NCI-H146 (cell line): Measurements from ENCODE around the gene COL6A3.
A peak's percentile ranks its signal among the peaks of the same experiment; 100 is the strongest.

Experiments used
- DNase-seq: peaks from one replicate; lab custom pipeline; 2025; lab: John Stamatoyannopoulos, UW

Gene COL6A3

DNA sequence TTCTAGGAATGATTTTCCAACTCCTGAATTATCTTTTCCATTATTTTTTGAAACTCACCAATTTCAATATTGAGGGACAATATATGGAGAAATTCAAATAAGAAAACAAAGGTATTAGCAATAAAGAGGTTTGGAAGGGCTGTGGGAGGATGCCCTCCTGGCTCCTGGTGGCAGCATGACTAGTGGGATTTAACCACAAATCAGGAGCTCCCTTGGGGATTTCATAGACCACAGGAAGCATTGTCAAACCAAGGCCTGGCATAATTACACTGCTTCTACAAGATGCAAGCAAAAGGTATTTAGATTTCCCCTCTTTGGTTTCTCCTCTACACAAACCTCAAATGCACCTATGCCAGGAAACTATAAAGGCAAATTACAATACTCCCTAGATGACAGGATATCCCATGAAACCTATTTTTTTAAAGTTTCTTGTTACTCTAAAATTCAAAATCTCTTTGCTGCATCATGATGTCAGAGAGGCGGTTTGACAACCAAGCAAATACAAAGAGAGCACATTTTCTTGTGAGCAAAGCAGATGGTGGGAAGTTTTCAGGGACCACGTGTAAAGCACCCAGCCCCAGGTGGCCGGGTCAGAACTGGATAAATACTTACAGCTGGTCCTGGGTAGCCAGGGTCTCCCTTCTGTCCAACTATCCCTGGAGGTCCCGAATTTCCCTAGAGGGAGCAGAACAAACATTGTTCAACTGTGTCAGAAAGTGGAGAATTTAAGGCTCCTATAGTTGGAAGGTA is 67.9 kb downstream of the COL6A3 start:
- DNase-seq = no peak

DNA sequence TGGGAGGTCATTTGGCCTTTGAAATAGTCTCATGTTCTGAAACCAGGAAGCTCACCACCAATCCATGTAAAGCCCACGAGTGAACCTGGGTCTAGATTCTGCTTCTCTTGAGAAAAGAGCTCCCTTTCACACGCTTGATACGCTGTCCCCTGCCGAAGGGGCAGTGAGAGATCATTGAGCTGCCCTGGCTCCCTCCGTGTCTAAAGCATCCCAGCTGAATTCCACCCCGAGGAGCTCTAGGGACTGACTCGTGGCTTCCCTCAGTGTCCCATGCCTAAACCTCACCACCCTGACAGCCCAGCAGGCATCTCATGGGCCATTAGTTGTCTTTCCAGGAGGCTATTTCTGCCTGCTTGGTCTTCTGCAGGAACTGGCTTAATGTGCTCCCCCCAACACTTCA is 68.6 kb downstream of the COL6A3 start:
- DNase-seq = no peak

DNA sequence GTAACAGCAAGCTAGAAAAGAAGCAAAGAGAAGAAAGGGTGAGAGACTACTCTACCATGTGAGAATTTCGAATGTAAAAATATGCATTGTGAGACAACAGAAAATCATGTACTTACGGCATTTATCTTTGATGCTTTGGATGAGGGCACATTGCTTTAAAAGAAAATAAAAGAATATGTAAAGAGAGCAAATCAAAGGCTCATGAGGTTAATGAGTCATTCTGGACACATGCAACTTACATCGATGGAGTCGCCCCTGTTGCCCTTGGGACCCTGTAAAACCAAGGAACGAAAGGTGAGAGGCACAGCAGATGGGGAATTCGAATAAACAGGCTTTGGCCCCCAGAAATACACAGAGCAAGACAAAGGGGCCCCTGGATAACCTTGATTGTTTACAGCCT is 69.0 kb downstream of the COL6A3 start:
- DNase-seq = no peak

DNA sequence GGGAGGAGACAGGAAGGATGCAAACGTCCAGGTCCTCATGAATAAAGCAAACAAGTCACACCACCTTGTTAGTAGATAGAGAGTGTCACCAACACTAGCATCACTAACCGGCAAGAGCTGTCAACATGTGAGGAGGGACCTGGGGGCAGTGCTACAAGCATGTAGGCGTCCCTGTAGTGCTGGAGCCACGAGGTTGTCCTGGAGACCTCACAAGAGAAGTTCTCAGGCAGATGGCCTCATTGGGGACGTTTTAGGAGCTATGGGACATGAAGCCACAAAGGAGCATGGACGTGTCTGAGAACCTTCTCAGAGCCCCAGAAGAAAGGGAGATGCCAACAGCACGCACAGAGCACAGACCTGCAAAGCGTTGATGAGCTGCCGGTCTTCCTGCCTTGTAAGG is 70.0 kb downstream of the COL6A3 start:
- DNase-seq = no peak

DNA sequence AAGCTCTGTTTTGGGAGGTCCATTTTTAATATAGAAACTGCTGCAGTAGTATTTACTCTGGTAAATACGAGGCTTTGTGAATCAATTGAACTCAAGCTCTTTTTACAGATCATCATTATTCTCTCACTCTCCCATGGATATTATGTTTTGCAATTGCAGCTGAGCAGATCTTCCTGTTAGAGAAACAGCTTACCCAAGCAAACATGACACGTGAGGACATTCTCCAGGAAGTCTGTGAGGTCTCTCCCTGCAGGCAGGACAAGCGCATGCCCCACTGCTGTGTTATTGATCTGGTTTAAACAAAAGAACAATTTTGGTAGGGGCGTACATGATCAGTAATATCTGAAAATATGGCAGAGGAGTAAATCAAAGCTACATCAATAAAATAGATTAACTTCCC is 72.1 kb downstream of the COL6A3 start:
- no peak for DNase-seq

DNA sequence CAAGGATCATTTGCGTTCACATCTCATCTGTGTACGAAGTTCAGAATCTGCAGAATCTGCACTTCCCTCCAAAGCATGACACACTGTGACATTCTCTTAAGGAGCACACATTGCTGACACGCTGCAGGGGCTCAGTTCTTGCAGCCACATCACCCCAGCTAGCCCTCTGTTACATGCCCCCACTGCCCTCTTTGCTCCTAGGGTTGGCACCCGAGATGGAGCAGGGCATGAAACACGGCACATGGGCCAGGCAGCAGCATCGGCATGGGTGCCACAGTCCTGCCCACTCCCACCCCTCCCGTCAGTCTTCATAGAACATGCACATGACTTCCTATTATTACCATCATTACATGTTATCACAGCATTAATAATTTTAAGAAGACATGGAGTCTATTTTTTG is 76.4 kb downstream of the COL6A3 start:
- no peak for DNase-seq

DNA sequence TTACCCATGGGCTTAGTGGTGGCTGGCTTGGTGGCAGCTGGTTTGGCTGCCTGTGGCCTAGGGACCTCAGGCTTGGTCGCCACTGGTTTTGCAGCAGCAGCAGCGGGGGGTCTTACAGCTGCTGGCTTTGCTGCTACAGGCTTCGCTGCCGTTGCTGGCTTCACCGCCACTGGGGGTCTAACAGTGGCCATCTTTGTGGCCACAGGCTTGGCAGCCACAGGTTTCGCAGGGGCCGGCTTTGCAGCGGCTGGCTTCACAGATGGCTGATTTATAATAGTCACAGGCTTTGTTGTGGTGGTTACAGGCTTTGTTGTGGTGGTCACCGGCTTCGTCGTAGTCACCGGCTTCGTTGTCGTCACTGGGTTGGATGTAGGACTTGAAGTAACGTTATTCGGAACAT is 77.8 kb downstream of the COL6A3 start:
- DNase-seq = no peak

DNA sequence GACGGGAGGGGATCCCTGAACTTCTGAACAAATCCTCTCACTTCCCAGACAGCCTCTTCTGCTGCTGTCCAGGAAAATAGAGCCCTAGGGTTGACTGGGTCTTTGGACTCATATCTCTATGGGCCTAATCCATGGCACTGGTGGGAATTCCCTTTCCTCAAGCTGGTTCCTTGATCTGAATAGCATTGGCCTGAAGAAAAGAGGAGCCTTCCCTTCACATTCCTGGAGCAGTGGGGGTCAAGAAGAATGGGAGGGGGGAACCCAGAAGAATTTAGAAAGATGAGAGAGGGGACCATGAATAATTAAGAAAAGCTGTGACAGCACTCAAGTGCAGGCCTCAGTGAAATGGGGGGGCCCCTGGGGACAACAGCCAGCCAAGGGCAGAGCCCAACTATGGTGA is 80.2 kb downstream of the COL6A3 start:
- DNase-seq = no peak

DNA sequence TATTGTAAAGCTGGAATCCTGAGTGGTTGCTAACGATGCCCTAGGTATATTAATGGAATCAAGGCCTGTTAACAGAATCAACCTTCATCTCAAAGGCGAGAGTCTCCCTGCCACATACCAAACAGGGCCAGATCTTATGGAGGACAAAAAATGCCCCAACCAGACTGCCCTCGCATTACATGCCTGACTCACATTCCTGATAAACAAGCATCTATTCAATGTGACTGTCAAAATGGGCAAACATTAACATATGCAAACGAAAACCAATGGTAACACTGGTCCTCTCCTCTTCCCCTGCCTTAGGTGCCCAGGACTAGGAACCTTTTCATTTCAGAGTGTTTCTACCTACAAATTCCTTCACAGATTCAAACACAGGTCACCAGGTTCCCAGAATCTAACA is 83.4 kb downstream of the COL6A3 start:
- no peak for DNase-seq

DNA sequence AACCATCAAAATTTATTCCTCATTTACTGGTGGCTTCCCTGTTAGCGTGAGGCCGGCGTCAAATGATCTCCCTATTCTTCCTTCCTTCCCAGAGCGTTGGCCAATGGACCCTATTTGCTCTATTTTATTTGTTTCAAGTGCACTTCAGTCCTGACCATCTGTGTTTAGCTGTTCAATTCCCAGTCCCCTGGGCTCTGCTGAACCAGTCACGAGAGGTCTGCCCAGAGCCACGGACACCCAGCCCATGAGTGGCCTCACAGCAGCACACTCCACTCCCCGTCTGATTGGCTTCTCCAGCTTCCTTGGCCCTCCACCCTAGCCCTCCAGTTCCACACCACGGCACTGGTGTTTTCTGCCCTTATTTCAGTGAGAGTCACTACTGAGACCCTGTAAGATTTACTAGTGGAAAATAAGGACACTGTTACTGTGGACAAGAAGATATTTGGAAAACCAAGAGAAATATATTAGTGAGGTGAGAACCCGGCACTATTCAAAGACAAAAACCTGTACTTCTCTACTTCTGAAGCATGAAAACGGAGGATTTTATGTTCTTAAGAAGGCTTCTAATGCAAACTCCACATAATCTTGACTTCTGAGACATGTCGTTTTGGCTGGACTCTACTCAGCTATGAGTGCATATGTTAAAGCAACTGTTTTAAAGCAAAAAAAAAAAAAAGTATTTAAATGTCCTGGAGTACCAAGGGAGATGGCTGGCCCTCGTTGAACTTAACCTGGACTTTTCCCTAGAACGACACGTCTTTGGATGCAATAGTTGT is 86.6 kb downstream of the COL6A3 start:
- no peak for DNase-seq

DNA sequence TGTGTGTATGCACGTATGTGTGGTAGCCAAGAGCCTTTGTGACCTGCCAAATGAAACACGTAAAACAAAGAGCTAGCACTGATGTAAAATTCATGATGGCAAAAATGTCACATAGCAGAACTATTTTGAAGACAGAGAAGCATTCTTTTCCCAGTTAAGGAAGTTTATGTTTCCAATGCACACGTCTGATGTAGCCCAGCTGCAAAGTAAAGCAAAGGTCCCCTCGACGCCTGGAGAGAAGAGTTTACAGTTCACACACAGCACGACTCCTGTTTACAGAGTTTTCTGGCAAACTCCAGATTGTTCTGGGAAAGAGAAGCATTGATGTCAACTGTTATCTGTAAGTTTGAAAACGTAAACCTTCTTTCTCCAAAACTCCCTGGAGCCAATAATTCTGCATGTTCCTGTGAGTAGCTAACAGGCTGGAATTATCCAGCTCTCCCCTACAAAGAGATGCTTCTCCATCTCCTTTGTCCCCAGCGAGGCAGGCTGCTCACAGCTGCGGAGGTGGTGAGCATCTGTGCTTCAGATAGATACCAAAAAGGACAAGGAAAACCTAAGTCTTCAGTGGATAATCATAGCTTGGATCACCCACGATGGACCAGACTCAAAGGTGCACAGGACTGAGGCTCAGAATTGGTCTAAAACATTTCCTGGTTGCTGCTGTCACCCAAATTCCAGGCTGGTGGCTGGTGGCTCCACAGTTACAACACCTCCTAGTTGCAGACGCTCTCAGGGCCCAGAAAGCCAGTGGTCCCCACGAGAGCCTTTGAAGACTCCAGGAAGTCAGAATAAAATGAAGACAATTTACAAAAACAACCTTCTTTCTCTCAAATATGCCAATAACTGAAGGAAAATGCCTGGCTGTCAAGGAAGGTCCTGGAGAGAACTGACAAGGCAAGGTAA is 87.4 kb downstream of the COL6A3 start:
- DNase-seq = no peak

DNA sequence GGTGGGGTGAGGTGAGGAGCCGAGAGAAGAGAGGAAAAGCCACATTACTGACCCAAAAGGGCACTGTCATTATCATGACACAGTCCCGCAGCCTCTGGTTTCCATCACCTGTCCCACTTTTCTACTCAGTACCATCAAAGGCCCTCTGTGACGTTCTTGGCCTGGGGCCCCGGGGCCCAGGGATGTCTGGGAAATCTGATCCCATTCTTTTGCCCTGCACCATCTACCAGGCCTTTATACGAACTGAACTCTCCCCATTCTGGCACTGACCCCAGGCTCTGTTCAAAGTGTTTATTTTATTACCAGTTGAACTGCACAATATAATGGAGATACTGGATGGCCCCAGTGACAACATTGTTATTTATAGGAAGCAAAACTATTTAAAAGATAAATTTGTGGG is 89.1 kb downstream of the COL6A3 start:
- peak; percentile 46 for DNase-seq

DNA sequence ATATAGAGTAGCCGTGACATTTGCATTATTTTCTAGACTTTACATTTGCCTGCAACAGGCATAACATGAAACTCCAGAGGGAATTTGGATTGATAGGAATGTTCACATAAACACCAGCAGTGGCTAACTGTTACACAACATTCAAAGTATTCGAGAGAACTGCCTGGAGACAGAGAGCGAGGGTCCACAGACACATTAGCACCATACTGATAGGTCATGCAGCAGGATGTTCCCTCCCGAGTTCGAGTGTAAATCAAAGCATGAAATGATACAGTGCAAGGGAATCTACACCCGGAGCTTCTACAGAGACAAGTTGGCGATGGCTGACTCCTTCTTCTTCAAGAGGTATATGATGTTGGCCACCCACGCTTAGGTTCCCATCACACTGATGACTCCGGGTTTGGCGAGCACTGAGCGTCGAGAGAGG is 89.5 kb downstream of the COL6A3 start:
- DNase-seq = no peak

DNA sequence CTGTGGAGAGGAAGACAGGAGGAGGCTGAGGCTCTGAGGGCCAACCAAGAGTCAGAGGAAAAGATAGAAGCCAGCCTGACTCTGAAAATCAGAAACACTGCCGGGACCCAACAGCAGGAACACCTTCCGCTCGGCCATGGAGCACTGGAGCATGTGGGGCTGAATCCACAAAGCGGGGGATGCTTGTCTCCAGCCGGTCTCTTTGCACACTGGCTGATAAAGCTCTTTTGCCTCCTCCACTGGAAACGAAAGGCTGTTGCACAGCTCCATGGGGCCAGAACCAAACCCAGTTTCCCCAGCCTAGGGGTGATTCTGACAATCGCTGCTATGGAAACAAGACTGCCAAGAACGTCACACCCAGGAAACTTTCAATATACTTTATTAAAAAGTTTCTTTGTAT is 90.3 kb downstream of the COL6A3 start:
- no peak for DNase-seq

DNA sequence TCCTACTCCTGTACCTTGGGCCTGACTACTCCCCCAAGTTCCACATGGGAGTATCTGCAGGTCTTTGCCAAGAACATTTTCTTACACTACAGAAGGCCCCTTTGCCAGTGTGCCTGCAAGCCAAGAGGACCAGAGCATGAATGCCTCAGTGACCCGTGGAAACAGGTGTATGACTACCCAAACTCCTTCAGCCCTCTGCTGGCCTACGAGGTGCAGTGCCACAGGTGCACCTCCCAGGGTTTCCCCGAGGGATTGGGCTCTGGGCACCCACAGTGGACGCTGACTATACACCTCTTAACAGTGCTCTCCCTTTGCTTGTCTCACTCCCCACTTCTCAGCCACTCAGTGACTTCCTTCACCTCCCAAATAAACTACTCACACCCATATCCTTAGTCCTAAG is 91.4 kb downstream of the COL6A3 start:
- DNase-seq = peak; percentile 12

DNA sequence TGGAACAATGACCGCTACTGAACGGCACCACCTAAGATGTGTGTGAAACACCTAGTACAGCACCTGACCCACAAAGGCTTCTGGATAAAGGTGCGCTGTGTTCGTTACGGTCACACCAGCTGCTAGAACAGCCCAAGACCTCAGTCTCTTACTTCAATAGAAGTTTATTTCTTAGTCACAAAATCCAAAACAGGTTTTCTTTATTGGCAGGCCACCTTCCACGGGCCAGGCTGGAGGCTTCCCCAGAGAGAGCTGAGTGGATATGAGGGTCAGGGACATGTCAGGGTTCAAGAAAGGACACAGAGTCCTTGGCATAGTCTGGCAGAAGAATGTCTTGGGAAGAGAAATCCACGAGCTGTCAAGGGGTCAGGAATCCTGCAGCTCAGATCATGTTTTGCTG is 92.2 kb downstream of the COL6A3 start:
- DNase-seq = no peak

DNA sequence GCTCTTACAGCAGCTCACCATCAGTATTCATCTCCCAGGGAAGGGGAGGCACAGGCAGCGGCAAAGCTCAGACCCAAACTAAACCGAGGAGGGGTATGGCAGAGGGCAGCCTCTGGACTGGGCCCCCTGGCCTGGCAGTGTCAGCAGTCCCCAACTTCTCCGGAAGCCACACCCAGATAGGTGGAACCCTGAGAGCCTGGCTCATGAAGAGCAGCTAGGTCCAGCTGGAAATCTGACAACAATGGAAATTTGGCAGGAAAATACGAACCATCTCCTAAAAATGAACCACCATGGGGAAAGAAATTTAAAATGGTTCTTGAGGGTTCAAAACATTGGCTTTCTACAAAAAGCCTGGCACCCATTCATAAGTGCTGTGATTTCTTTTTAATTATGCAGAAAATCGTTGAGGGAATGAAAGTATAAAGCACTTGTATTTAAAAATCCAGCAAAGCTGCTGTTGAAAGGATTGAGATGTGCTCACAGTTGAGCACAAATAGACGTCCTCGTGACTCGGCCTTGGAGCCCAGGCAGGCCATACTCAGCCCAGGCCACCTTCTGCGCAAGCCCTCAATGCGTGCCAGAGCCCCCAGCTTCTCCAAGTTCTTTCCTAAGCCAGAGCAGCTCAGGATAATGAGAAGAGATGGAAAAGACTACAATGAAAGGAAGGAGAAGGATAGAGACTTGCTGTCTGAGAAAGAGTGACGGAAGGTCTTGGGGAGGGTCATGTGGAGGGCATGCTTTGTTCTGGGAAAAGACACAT is 93.0 kb downstream of the COL6A3 start:
- DNase-seq = no peak

DNA sequence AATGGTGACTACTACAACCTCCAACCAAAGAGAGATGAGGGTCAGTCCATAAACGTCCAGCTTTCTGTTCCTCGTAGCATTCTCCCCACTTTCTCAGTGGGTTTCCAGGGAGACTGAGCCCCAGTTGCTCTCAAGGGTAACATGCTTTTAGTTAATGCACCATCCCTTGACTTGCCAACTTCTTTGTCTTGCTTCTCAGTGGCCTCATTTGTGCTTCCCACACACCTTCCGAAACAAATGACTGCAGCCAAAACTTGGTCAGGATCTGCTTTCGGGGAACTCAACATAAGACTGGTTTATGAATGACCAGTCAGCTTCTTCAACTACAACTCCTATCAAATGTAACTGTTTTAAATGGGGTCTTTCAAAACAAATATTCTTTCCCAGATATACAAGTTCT is 94.1 kb downstream of the COL6A3 start:
- DNase-seq = no peak

DNA sequence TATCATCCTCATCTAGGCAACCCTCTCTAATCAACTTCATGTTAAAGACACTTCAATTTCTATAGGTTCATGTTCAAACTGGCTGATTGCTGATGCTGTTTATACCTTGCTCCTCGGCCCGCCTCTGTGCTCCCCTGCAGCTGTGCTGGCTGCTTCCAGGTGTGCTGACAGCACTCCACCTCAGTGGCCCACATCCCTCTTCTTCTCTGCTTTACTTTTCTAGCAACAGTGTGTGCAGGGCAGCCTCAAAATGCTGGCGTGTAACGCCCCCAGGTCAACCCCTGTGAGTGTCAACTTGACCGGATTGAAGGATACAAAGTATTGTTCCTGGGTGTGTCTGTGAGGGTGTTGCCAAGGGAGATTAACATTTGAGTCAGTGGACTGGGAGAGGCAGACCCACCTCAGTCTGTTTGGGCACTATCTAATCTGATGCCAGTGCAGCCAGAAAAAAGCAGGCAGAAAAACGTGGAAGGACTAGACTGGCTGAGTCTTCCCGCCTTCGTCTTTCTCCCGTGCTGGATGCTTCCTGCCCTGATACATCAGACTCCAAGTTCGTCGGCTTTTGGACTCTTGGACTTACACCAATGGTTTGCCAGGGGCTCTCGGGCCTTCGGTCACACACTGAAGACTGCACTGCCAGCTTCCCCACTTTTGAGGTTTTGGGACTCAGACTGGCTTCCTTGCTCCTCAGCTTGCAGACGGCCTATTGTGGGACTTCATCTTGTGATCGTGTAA is 94.7 kb downstream of the COL6A3 start:
- DNase-seq = no peak

DNA sequence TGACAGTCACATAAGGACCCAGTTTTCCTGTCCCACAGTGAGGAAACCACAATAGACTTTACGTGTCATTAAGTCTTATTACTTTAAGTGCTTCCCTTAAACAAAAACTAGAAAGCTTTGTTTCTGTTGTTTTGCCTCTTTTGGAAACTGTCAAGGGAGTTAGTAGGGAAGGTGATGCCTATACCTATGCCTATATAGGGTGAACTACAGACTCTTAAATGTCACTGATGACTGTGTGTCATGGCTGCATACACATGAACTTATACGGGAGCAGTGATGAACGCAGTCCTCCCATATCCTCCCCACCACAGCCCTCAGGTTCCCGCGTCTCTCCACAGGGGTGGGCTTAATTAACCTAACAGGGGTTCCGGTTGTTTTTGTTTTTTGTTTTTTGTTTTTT is 97.6 kb downstream of the COL6A3 start:
- DNase-seq = no peak

DNA sequence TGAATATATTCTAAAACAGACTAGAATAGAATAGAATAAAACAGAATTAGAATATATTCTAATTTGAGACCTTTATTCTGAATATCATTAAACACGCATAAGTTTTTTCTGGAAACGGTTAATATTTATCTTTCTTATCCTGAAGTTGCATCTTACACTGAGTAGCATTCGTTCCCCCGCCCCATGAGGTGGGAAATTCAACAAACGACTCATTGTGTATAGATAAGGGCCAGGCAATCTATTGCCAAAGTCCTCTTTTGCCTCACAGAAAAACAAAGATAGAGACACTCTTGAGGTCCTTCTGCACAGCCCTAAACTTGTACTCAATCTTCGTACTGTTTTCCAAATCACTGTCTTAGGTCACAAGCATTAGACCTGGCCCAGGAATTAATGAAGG is 98.1 kb downstream of the COL6A3 start:
- no peak for DNase-seq
